Heart right ventricle (tissue), 16 donors: ENCODE results near the gene COQ9. TPM values are rescaled to one million over a fixed set of nuclear protein-coding genes. Genes with fewer than 3 reads are reported as not detected.

Experiments
- ATAC-seq, 8 donors: fragments of 200-7000 bp; cut with Tn5 transposase; one replicate each; pipeline ENCODE4 v1.9.1; 2020; ENCODE audit warnings: mild to moderate bottlenecking in 8 of 8, moderate library complexity in 8 of 8, moderate number of reproducible peaks in 1 of 8
- DNase-seq, 2 donors: peaks; one replicate each; pipeline ENCODE4 v3.0.0-alpha.2; 2020
- H3K27ac ChIP-seq, 10 donors: fragments of 200-600 bp; sonication (generic) in 2 of 10; one replicate each; pipeline versions ENCODE4 v1.5.0 to v1.8.0; 2020 to 2022; ENCODE audit warnings: mild to moderate bottlenecking in 3 of 10
- H3K27me3 ChIP-seq, 7 donors: fragments of 200-600 bp; one replicate each; pipeline ENCODE4 v1.8.0; 2021 to 2022; ENCODE audit warnings: mild to moderate bottlenecking in 2 of 7
- H3K36me3 ChIP-seq, 9 donors: fragments of 200-600 bp; sonication (generic) in 1 of 9; one replicate each; pipeline versions ENCODE4 v1.5.0 to v1.8.0; 2020 to 2022; ENCODE audit warnings: mild to moderate bottlenecking in 2 of 9
- H3K4me1 ChIP-seq, 9 donors: fragments of 200-600 bp; sonication (generic) in 1 of 9; one replicate each; pipeline versions ENCODE4 v1.5.0 to v1.8.0; 2020 to 2022; ENCODE audit warnings: mild to moderate bottlenecking in 4 of 9
- H3K4me3 ChIP-seq, 10 donors: fragments of 200-600 bp; sonication (generic) in 2 of 10; one replicate each; pipeline versions ENCODE4 v1.5.0 to v1.8.0; 2020 to 2022; ENCODE audit warnings: mild to moderate bottlenecking in 7 of 10, moderate library complexity in 2 of 10
- H3K9me3 ChIP-seq, 11 donors: fragments of 200-600 bp in 10 of 11; sonication (generic) in 2 of 11; one replicate each; pipeline versions ENCODE4 v1.5.0 to v1.8.0; 2013 to 2022; ENCODE audit warnings: mild to moderate bottlenecking in 2 of 11, control low read depth in 1 of 11, moderate library complexity in 1 of 11
- WGBS, 2 donors: extraction: QIAGEN DNeasy Blood & Tissue Kit; methylation state at CpG; one replicate each; pipeline ENCODE4 v1.1.7; 2013; ENCODE audit warnings: inconsistent platforms in 1 of 2; 5-methylcytosine and 5-hydroxymethylcytosine counted together
- intact Hi-C, 10 donors: fragments of 100-400 bp; cut with DNase I; formaldehyde crosslinking; loops; one replicate each; pipeline versions ENCODE4 v1.11.1 to v1.14.2; 2022
- polyA plus RNA-seq, 2 donors: library from polyadenylated mRNA; stranded (reverse); fragments of 200-250 nt; gene quantifications; one replicate each; pipeline ENCODE4 v1.2.3, GENCODE V29; 2013
- total RNA-seq, 10 donors: library from RNA; stranded (reverse); fragmentation: NEBNext Ultra II Directional in 3 of 10; extraction: Animal tissue kit (Norgen Biotek cat#: 25700) in 3 of 10; gene quantifications; one replicate each; pipeline versions ENCODE4 v1.2.1 to v1.2.4, GENCODE V29; 2021 to 2023
- TF ChIP-seq, protein P1 (sequence below), 9 donors: fragments of 200-600 bp; sonication (generic) in 2 of 9; IDR thresholded peaks; one replicate each; pipeline versions ENCODE4 v1.5.0 to v1.8.0; 2021 to 2022; ENCODE audit warnings: antibody characterized with exemption in 9 of 9, mild to moderate bottlenecking in 5 of 9, moderate library complexity in 1 of 9
- donor health status: Arrhythmogenic right ventricular cardiomyopathy.
- donor health status: ischemic (EF 13 %, LVEDD 7.1; RV severe dilation, severe dysfunction).
- donor health status: healthy with polysubstance abuse.
- donor health status: DM: no; HTN: yes; CAD: no.
- donor health status: DM: no; HTN: no; CAD: no.
- donor health status: ischemic (EF 25% LVEDD 6.9; RV normal size, moderate dysfunction).
- donor health status: ischemic (EF 25% LVEDD 5.7; RV mildly dilated, moderate dysfunction).
- donor health status: healthy.
- donor health status: DM: yes; HTN: yes; CAD: no.
- donor health status: Ischemic cardiomyopathy.
- donor health status: ischemic (EF 35%, LVEDD 5.7; RV mildly dilated, moderate dysfunction).
- donor health status: nonischemic (EF 11% LVEDD 7.7; RV severe dilation, severe dysfunction).
- donor health status: DM: yes; HTN: yes; CAD: no.
- donor health status: PGD.
- donor health status: ischemic (EF 29% LVEDD 5.4; RV normal size, mild dysfunction).
- donor health status: nonischemic (EF 23%, LVEDD 6.1; RV moderate dilation, normal function).

The COQ9 gene
- total and polyA plus RNA-seq, 12 donors: 135 to 475 (median 207) TPM

DNA sequence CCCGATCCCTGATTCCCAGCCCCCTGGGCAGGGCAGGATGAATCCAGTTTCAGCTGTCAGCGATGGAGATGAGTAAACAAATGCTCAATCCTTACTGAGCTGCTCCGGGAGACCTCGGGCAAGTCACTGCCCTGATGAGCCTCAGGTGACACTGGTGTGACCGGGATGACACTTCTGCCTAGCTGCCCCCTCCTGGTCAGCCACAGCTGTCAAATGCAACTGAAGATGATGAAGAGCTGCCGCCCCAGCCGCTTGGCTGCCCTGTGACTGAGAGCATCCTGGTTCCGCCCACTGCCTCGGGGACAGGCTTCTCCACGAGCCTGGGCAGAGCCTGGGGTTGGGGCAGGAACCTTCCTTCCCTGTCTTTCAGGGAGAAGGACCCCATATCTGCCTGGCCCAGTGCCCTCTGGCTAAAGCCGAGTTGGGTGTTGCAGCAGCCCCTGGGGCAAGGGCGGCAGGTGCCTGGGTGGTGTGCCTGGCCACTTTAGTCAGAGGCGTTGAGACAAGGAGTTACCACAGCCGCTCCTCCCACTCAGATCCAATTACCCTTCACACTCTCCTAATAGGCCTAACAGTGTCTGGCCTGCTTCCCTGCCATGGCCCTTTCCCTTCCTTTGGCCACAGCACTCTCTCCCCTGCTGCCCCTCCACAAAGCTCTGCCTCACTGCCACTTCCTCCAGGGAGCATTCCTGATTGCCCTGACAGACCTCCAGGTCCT, 37.2 kb upstream of the COQ9 start:
- WGBS, 2 donors: 64 to 68% methylated on average over 14 of the region's 14 CpGs
- peak overlapping the region in 9 of 10 donors; percentile 8 to 75 (median 63) for H3K27ac ChIP-seq
- DNase-seq: no peak
- no peak overlapping the region for H3K4me3 ChIP-seq
- TF ChIP-seq, protein P1, sequence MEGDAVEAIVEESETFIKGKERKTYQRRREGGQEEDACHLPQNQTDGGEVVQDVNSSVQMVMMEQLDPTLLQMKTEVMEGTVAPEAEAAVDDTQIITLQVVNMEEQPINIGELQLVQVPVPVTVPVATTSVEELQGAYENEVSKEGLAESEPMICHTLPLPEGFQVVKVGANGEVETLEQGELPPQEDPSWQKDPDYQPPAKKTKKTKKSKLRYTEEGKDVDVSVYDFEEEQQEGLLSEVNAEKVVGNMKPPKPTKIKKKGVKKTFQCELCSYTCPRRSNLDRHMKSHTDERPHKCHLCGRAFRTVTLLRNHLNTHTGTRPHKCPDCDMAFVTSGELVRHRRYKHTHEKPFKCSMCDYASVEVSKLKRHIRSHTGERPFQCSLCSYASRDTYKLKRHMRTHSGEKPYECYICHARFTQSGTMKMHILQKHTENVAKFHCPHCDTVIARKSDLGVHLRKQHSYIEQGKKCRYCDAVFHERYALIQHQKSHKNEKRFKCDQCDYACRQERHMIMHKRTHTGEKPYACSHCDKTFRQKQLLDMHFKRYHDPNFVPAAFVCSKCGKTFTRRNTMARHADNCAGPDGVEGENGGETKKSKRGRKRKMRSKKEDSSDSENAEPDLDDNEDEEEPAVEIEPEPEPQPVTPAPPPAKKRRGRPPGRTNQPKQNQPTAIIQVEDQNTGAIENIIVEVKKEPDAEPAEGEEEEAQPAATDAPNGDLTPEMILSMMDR (IDR thresholded peaks at IDR 0.05): no peak
- intact Hi-C loops: loop anchor here in 4 of 10 donors (5.0 to 10.0 kb wide), 3 partner anchors 93 to 325 kb away; partner anchors contain the start of gene ARL2BP (in 1 of the 4)
- no peaks in the 10 kb centered on the region for H3K27me3 ChIP-seq
- peak in 3 of 8 donors; percentile 20 to 62 (median 33) for ATAC-seq
- H3K36me3 ChIP-seq: no peaks in the 10 kb centered on the region
- H3K4me1 ChIP-seq: peaks cover 6 to 28% (median 22%) of the 10 kb centered on the region in 9 donors
- H3K9me3 ChIP-seq: no peaks in the 10 kb centered on the region

DNA sequence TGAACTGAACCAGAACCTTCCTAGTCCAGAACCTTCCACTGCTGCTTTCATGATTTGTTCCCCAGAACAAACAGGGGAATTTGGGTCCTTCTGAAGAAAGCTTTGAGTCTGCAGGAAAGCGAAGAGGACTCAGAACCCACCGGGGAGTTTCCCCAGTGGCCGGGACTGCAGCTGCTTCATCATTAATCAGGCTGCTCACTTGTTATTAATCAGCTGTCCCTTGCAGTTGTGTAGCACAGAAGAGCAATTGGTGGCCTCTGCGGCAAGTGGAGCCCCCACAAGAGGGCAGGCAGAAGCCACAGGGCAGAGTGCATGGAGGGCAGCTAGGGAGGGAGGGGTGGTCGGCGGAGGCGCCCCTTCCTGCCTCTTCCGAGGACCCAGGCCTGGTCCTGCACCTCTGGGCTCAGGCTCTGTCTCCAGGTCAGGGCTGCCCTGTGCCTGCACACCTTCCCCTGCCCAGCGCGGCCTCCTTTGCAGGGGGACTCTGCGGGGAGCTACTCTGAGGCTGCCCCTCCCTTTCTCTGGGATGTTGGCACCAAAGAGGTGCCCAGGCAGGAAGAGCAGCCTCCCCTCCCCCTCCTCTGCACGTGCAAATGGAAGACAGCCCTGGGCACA, 35.8 kb upstream of the COQ9 start:
- WGBS, 2 donors: 68 to 73% methylated on average over 12 of the region's 12 CpGs
- no peaks in the 10 kb centered on the region for H3K9me3 ChIP-seq
- TF ChIP-seq, protein P1 (IDR thresholded peaks at IDR 0.05): no peak
- ATAC-seq (no peak), DNase-seq (no peak)
- intact Hi-C loops: loop anchor here in 3 of 10 donors (10.0 kb wide), 2 partner anchors 167 to 327 kb away; partner anchors contain the start of gene ARL2BP (in 1 of the 3)
- H3K27me3 ChIP-seq: no peaks in the 10 kb centered on the region
- peaks cover 6 to 33% (median 26%) of the 10 kb centered on the region in 9 donors for H3K4me1 ChIP-seq
- H3K4me3 ChIP-seq: no peak overlapping the region
- H3K27ac ChIP-seq: no peak overlapping the region
- H3K36me3 ChIP-seq: no peaks in the 10 kb centered on the region

DNA sequence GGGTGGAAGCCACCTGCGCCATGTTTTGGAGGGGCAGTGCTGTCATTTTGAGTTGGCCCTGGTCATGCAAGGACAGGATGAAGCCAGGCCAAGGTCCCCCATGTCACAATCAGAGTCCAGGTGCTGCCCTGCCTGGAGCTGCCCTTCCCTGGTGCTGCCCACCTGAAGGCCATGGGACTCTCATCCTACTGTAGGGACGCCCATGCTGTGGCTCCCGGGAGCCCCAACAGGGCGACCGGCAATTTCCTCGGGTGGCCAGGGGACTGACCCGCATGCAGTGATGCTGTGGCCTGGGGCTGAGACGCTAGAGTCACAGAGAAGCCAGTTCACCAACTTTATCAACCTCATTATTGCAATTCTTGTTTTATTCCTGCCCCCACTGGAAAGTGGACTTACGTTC, 34.7 kb upstream of the COQ9 start:
- Histone ChIP-seq H3K36me3 (no peaks in the 10 kb centered on the region), H3K27ac (no peak overlapping the region), H3K4me1 (peaks cover 11 to 45% (median 36%) of the 10 kb centered on the region in 9 donors), H3K27me3 (no peaks in the 10 kb centered on the region), H3K4me3 (no peak overlapping the region), H3K9me3 (no peaks in the 10 kb centered on the region)
- DNase-seq (no peak), ATAC-seq (no peak)
- intact Hi-C loops: loop anchor here in 3 of 10 donors (10.0 kb wide), 2 partner anchors 168 to 328 kb away; partner anchors contain the start of gene ARL2BP (in 1 of the 3)
- TF ChIP-seq, protein P1 (IDR thresholded peaks at IDR 0.05): no peak
- WGBS, 2 donors: 94 to 95% methylated on average over 9 of the region's 9 CpGs

DNA sequence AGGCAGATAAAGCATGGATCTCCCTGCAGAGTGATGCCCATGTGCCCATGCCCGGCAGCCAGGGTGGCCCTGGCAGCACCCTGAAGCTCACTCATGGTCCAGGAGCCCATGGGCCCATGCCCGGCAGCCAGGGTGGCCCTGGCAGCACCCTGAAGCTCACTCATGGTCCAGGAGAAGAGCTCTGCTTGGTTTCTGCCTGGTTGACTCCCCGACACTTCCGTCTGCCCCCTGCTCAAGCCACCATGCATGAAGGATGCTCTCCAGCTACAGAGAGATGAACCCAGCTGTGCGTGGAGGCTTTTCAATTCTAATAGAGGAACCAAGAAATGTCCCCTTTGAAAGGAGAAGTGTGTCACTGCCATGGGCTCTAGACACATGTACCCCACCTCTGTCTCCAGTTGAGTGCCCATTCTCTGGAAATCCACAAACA, 34.0 kb upstream of the COQ9 start:
- Histone ChIP-seq H3K27ac (no peak overlapping the region), H3K9me3 (no peaks in the 10 kb centered on the region), H3K4me1 (peaks cover 11 to 51% (median 41%) of the 10 kb centered on the region in 9 donors), H3K4me3 (no peak overlapping the region), H3K36me3 (no peaks in the 10 kb centered on the region), H3K27me3 (no peaks in the 10 kb centered on the region)
- intact Hi-C loops: loop anchor here in 3 of 10 donors (10.0 kb wide), 2 partner anchors 169 to 329 kb away; partner anchors contain the start of gene ARL2BP (in 1 of the 3)
- DNase-seq: no peak
- TF ChIP-seq, protein P1 (IDR thresholded peaks at IDR 0.05): no peak
- 91% methylated on average over 5 of the region's 5 CpGs for WGBS, 2 donors
- ATAC-seq: no peak
